HCT116 (cell line): ENCODE data around the gene DENND6A.

Experiments
- POLR2A ChIP-seq: IDR thresholded peaks from 2 replicates; pipeline ENCODE4 v1.7.0; 2011; ENCODE audit warnings: borderline replicate concordance; ENCODE audit not compliant: insufficient read depth, insufficient read length; ENCODE audit errors: extremely low read depth
- RAD21 ChIP-seq: IDR thresholded peaks from 2 replicates; pipeline ENCODE4 v1.6.1; 2012; ENCODE audit warnings: low read depth, mild to moderate bottlenecking
- TF ChIP-seq, protein P1 (sequence below), 3 experiments: fragments of 200-600 bp in 1 of 3; sonication (generic) in 1 of 3; IDR thresholded peaks in 2 of 3; conservative IDR thresholded peaks in 1 of 3; 2 replicates each; pipeline ENCODE4 v1.5.1; 2012 to 2017; ENCODE audit warnings: low read depth in 2 of 3, low read length in 2 of 3, antibody characterized with exemption in 1 of 3, borderline replicate concordance in 1 of 3, control low read depth in 1 of 3, mild to moderate bottlenecking in 1 of 3, mixed read lengths in 1 of 3, mixed run types in 1 of 3, moderate library complexity in 1 of 3; ENCODE audit not compliant: insufficient read depth in 1 of 3

DNA sequence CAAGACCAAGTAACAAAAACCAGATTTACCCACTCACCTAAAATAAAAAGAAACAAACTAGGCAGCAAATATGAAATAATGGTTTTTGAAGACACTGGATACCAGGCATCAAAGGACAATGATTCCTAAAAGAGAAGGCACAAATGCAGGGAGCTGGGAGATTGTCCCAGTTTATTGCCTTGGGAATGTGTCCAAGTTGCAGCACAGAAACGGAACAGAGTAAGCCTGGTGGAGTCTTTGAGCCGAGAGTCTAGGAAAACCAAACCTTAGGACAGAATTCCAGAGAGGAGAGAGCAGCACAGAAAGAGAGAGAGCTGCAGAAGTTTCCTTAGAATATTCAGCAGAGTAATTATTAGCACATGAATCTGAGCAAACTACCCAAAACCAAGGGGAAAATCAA, 87.9 kb downstream of the DENND6A start:
- TF ChIP-seq, protein P1, sequence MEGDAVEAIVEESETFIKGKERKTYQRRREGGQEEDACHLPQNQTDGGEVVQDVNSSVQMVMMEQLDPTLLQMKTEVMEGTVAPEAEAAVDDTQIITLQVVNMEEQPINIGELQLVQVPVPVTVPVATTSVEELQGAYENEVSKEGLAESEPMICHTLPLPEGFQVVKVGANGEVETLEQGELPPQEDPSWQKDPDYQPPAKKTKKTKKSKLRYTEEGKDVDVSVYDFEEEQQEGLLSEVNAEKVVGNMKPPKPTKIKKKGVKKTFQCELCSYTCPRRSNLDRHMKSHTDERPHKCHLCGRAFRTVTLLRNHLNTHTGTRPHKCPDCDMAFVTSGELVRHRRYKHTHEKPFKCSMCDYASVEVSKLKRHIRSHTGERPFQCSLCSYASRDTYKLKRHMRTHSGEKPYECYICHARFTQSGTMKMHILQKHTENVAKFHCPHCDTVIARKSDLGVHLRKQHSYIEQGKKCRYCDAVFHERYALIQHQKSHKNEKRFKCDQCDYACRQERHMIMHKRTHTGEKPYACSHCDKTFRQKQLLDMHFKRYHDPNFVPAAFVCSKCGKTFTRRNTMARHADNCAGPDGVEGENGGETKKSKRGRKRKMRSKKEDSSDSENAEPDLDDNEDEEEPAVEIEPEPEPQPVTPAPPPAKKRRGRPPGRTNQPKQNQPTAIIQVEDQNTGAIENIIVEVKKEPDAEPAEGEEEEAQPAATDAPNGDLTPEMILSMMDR (IDR thresholded peaks at IDR 0.05 in 2 of 3, conservative IDR thresholded peaks at IDR 0.05 in 1 of 3; ENCODE audit: borderline replicate concordance in 1 of 3, insufficient read depth in 1 of 3, low read depth in 2 of 3, low read length in 2 of 3), result no peak
- TF ChIP-seq RAD21, result no peak
- no peak for TF ChIP-seq POLR2A
